Duodenal mucosa (tissue), 2 donors: ENCODE measurements around the gene SMIM14.
"Not testable (repeated sequence)": the region's sequence is repeated elsewhere in the genome, so short reads cannot be mapped to it uniquely, and the experiment has no call there.

Experiments
- H3K27ac ChIP-seq: one replicate; pipeline ENCODE4 v1.7.0; 2013; ENCODE audit warnings: low read depth, low read length
- H3K27me3 ChIP-seq, 2 donors: one replicate each; pipeline ENCODE4 v1.7.0; 2013; ENCODE audit warnings: low read length in 2 of 2, control low read depth in 1 of 2; ENCODE audit not compliant: insufficient read depth in 2 of 2, control insufficient read depth in 1 of 2
- H3K36me3 ChIP-seq, 2 donors: one replicate each; pipeline ENCODE4 v1.7.0; 2013; ENCODE audit warnings: low read length in 2 of 2, control low read depth in 1 of 2; ENCODE audit not compliant: insufficient read depth in 2 of 2, control insufficient read depth in 1 of 2
- H3K4me1 ChIP-seq, 2 donors: one replicate each; pipeline ENCODE4 v1.7.0; 2013; ENCODE audit warnings: low read length in 2 of 2, control low read depth in 1 of 2; ENCODE audit not compliant: insufficient read depth in 2 of 2, control insufficient read depth in 1 of 2
- H3K4me3 ChIP-seq, 2 donors: one replicate each; pipeline ENCODE4 v1.7.0; 2013; ENCODE audit warnings: low read length in 2 of 2, low read depth in 1 of 2
- H3K9ac ChIP-seq, 2 donors: one replicate each; pipeline ENCODE4 v1.7.0; 2013; ENCODE audit warnings: low read length in 2 of 2, low read depth in 1 of 2
- H3K9me3 ChIP-seq, 2 donors: one replicate each; pipeline ENCODE4 v1.7.0; 2013; ENCODE audit warnings: low read length in 2 of 2, control low read depth in 1 of 2; ENCODE audit not compliant: control insufficient read depth in 1 of 2

Gene SMIM14

GRCh38 chr4:39662683-39663082 is 24.0 kb upstream of the SMIM14 start:
- Histone ChIP-seq H3K4me1 (no peaks in the 10 kb centered on the region), H3K4me3 (no peak overlapping the region), H3K9ac (no peak overlapping the region), H3K27ac (no peak overlapping the region), H3K27me3 (no peaks in the 10 kb centered on the region), H3K36me3 (no peaks in the 10 kb centered on the region), H3K9me3 (no peaks in the 10 kb centered on the region)

DNA sequence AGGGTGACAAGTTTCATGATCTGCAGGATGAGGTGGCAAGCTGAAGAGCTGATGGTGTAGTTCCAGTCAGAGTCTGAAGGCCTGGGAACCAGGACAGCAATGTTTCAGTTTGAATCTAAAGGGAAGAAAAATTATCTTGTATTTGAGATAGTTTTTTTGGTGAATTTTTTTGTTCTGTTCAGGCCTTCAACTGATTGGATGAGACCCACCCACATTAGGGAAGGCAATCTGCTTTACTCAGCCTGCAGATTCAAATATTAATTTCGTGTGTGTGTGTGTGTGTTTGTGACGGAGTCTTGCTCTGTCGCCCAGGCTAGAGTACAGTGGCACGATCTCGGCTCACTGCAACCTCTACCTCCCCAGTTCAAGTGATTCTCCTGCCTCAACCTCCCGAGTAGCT is 22.1 kb upstream of the SMIM14 start:
- Histone ChIP-seq H3K27me3 (no peaks in the 10 kb centered on the region), H3K4me1 (no peaks in the 10 kb centered on the region), H3K27ac (no peak overlapping the region), H3K4me3 (no peak overlapping the region), H3K36me3 (no peaks in the 10 kb centered on the region), H3K9ac (no peak overlapping the region), H3K9me3 (no peaks in the 10 kb centered on the region)

DNA sequence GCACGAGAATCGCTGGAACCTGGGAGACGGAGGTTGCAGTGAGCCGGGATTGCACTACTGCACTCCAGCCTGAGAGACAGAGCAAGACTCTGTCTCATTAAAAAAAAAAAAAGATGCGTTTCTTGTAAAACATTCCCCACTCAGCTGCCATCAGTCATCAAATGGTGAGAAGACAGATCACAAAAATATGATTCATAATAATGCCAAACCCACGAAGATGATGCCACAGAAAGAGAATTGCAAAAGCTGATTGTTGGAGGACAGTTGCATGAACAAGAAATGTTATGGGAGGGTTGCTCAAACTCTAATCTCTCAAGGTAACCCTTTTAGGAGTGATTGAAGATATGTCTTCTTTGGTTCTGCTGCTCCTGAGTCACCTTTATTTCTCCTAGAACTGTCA is 21.4 kb upstream of the SMIM14 start:
- H3K4me1 ChIP-seq, result no peaks in the 10 kb centered on the region
- H3K36me3 ChIP-seq, result no peaks in the 10 kb centered on the region
- no peak overlapping the region for H3K9ac ChIP-seq
- no peak overlapping the region for H3K4me3 ChIP-seq
- H3K27ac ChIP-seq, result no peak overlapping the region
- H3K27me3 ChIP-seq, result no peaks in the 10 kb centered on the region
- H3K9me3 ChIP-seq, result no peaks in the 10 kb centered on the region

DNA sequence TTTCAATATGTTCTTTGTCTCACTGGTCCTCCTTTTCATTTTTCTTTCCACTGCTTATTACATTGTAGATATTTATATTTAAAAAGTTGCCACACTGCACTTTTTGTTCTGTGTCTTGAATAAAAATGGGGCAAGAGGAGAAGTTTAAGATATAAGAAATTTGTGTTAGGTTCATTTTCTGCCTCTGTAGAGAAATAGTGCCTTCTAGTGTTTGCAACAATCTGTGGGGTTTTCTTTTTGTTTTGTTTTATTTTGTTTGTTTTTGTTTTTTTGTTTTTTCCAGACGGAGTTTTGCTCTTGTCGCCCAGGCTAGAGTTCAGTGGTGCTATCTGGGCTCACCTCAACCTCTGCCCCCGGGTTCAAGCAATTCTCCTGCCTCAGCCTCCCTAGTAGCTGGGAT is 20.1 kb upstream of the SMIM14 start:
- Histone ChIP-seq H3K4me1 (no peaks in the 10 kb centered on the region), H3K36me3 (no peaks in the 10 kb centered on the region), H3K9me3 (no peaks in the 10 kb centered on the region), H3K9ac (no peak overlapping the region), H3K27me3 (no peaks in the 10 kb centered on the region), H3K27ac (no peak overlapping the region), H3K4me3 (no peak overlapping the region)

- Histone ChIP-seq H3K4me3 (no peak overlapping the region), H3K36me3 (no peaks in the 10 kb centered on the region), H3K9me3 (no peaks in the 10 kb centered on the region), H3K4me1 (no peaks in the 10 kb centered on the region), H3K9ac (no peak overlapping the region), H3K27me3 (no peaks in the 10 kb centered on the region), H3K27ac (no peak overlapping the region)
Observed at GRCh38 chr4:39657465-39657864, 18.8 kb upstream of the SMIM14 start.

- not testable (repeated sequence) for H3K9me3 ChIP-seq, H3K9ac ChIP-seq, H3K27ac ChIP-seq, H3K36me3 ChIP-seq, H3K4me3 ChIP-seq, H3K4me1 ChIP-seq, H3K27me3 ChIP-seq
Observed at GRCh38 chr4:39656638-39657037, 18.0 kb upstream of the SMIM14 start.

DNA sequence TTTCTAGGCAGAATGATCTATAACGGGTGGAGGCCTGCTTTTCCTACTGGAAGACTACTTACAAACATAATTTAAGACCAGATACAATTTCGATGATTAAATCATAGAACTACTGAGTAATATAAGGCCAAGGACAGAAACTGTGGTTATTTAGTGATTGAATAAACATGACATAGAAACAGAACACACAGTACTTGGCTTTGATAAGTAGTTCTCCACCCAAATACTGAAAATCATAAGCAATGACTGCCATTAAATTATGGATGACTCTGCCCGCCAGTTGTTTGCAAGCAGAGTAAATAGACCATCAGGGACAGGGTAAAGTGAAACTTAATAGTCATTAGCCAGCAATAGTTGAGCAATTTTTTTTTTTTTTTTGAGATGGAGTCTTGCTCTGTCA is 17.2 kb upstream of the SMIM14 start:
- Histone ChIP-seq H3K9ac (no peak overlapping the region), H3K36me3 (no peaks in the 10 kb centered on the region), H3K27ac (no peak overlapping the region), H3K9me3 (no peaks in the 10 kb centered on the region), H3K27me3 (no peaks in the 10 kb centered on the region), H3K4me1 (no peaks in the 10 kb centered on the region), H3K4me3 (no peak overlapping the region)

DNA sequence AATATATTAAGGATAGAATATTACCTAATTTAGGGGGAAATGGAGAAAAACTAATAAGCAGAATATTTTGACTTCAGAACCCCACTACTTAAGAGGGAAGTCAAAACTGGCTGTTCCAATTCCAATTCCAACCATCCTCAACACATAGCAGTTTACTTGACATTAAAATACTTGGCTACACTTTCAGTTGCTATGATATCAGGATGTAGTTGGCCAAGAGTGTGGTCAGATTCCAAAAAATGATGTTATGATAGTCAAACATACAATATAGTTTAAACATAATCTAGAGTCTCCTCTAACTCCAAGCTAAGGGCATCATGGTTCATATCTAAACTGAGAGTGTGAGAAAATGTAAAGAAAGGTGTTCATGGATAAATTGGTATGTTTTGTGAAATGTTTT is 16.5 kb upstream of the SMIM14 start:
- H3K36me3 ChIP-seq, result no peaks in the 10 kb centered on the region
- H3K9ac ChIP-seq, result no peak overlapping the region
- H3K9me3 ChIP-seq, result no peaks in the 10 kb centered on the region
- no peaks in the 10 kb centered on the region for H3K27me3 ChIP-seq
- H3K4me3 ChIP-seq, result no peak overlapping the region
- H3K4me1 ChIP-seq, result no peaks in the 10 kb centered on the region
- no peak overlapping the region for H3K27ac ChIP-seq

- H3K27ac ChIP-seq, H3K36me3 ChIP-seq, H3K9me3 ChIP-seq, H3K4me3 ChIP-seq, H3K4me1 ChIP-seq, H3K9ac ChIP-seq, H3K27me3 ChIP-seq: not testable (repeated sequence)
Observed at GRCh38 chr4:39651586-39651985, 12.9 kb upstream of the SMIM14 start.

DNA sequence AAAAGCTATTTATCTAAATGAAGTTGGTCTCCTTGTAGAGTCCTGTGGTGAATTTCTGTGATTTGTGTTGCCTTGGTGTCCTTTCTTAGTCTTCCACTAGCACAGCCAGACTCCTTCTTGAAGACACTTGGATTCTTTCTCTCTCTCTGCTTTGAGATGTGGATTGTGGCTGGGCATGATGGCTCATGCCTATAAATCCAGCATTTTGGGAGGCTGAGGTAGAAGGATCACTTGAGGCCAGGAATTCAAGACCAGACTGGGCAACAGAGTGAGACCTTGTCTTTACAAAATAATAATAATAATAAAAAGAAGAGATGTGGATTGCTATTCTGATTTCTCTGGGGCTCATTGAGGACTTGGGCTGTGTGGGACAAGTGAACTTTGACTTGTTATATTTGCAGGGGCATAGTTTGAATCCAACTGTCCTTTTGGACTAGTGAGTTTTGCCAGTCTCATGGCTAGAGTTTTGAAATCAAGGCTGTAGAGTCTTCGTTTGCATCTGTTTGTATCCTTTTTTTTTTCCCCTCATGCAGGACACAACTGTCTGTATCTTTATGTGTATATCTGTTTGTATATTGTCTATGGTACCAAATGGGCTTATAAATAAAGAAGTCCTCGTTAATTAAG is 11.1 kb upstream of the SMIM14 start:
- no peak overlapping the region for H3K4me3 ChIP-seq
- no peaks in the 10 kb centered on the region for H3K36me3 ChIP-seq
- H3K4me1 ChIP-seq, result no peaks in the 10 kb centered on the region
- no peaks in the 10 kb centered on the region for H3K9me3 ChIP-seq
- no peaks in the 10 kb centered on the region for H3K27me3 ChIP-seq
- H3K27ac ChIP-seq, result no peak overlapping the region
- H3K9ac ChIP-seq, result no peak overlapping the region
